ENCODE measurements around the gene HDAC2.
"Not testable (repeated sequence)": the region's sequence is repeated elsewhere in the genome, so short reads cannot be mapped to it uniquely, and the experiment has no call there.

DNA sequence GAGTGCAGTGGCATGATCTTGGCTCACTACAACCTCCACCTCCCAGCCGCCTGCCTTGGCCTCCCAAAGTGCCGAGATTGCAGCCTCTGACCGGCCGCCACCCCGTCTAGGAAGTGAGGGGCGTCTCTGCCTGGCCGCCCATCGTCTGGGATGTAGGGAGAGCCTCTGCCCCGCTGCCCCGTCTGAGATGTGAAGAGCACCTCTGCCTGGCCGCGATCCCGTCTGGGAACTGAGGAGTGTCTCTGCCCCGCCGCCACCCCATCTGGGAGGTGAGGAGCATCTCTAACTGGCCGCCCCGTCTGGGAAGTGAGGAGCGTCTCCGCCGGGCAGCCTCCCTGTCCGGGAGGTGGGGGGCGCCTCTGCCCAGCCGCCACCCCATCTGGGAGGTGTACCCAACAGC lies 39.0 kb downstream of the HDAC2 start:
- TF ChIP-seq, protein P1, sequence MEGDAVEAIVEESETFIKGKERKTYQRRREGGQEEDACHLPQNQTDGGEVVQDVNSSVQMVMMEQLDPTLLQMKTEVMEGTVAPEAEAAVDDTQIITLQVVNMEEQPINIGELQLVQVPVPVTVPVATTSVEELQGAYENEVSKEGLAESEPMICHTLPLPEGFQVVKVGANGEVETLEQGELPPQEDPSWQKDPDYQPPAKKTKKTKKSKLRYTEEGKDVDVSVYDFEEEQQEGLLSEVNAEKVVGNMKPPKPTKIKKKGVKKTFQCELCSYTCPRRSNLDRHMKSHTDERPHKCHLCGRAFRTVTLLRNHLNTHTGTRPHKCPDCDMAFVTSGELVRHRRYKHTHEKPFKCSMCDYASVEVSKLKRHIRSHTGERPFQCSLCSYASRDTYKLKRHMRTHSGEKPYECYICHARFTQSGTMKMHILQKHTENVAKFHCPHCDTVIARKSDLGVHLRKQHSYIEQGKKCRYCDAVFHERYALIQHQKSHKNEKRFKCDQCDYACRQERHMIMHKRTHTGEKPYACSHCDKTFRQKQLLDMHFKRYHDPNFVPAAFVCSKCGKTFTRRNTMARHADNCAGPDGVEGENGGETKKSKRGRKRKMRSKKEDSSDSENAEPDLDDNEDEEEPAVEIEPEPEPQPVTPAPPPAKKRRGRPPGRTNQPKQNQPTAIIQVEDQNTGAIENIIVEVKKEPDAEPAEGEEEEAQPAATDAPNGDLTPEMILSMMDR (IDR thresholded peaks at IDR 0.05) = not testable (repeated sequence)
- TF ChIP-seq ZNF121, NFATC4 (CRISPR knock-in tag; IDR thresholded peaks at IDR 0.05): not testable (repeated sequence)

All from WTC11 (cell line).